Body of pancreas (tissue), 4 donors: Measurements from ENCODE around the gene AK5. TPM values are rescaled to one million over a fixed set of nuclear protein-coding genes. Genes with fewer than 3 reads are reported as not detected.
"Not testable (repeated sequence)": the region's sequence is repeated elsewhere in the genome, so short reads cannot be mapped to it uniquely, and the experiment has no call there.

ENCODE experiments used
- ATAC-seq: fragments of 150-250 bp; one replicate; pipeline ENCODE4 v1.9.1; 2016
- DNase-seq, 4 donors: peaks; one replicate each; pipeline ENCODE4 v3.0.0-alpha.2; 2019
- H3K27ac ChIP-seq, 4 donors: fragments of 200-600 bp; sonication (generic); 1 replicate in 3 of 4; 2 replicates in 1 of 4; pipeline versions ENCODE4 v1.5.1 to v1.6.1; 2016 to 2019; ENCODE audit warnings: mild to moderate bottlenecking in 1 of 4, mixed read lengths in 1 of 4, moderate library complexity in 1 of 4
- H3K27me3 ChIP-seq, 2 donors: fragments of 200-600 bp; sonication (generic); one replicate each; pipeline ENCODE4 v1.6.0; 2016; ENCODE audit warnings: mild to moderate bottlenecking in 1 of 2
- H3K36me3 ChIP-seq, 2 donors: fragments of 200-600 bp; sonication (generic); replicated peaks in 1 of 2; 2 replicates each; pipeline ENCODE4 v1.5.1; 2016; ENCODE audit warnings: low read depth in 2 of 2; ENCODE audit not compliant: insufficient read depth in 1 of 2
- H3K4me1 ChIP-seq: fragments of 200-600 bp; sonication (generic); one replicate; pipeline ENCODE4 v1.6.0; 2016
- H3K4me3 ChIP-seq, 2 donors: fragments of 200-600 bp; sonication (generic); 1 replicate in 1 of 2; 2 replicates in 1 of 2; pipeline ENCODE4 v1.5.1; 2016 to 2019
- H3K9me3 ChIP-seq, 3 donors: fragments of 200-600 bp; sonication (generic); 1 replicate in 2 of 3; 2 replicates in 1 of 3; pipeline ENCODE4 v1.5.1; 2016
- POLR2A ChIP-seq, 3 donors: fragments of 450-650 bp; IDR thresholded peaks; one replicate each; pipeline ENCODE4 v1.6.1; 2016; ENCODE audit warnings: antibody characterized with exemption in 3 of 3, mild to moderate bottlenecking in 2 of 3
- WGBS, 2 donors: methylation state at CpG; one replicate each; pipeline ENCODE4 v1.1.5; 2017; 5-methylcytosine and 5-hydroxymethylcytosine counted together
- intact Hi-C: fragments of 100-400 bp; cut with DNase I; formaldehyde crosslinking; loops from one replicate; pipeline ENCODE4 v1.15.1; 2023
- total RNA-seq, 2 donors: library from RNA; depleted of rRNA; stranded (reverse); fragments of >200 nt; gene quantifications; one replicate each; pipeline ENCODE4 v1.1.0, GENCODE V29; 2016
- TF ChIP-seq, protein P1 (sequence below), 7 experiments: fragments of 450-650 bp in 4 of 7; fragments of 200-600 bp in 3 of 7; sonication (generic) in 3 of 7; IDR thresholded peaks; one replicate each; pipeline ENCODE4 v1.5.1; 2016 to 2019; ENCODE audit warnings: antibody characterized with exemption in 7 of 7

The AK5 gene
- total RNA-seq, 2 donors from 2014 or later, result not detected

- intact Hi-C loops, result no loop called here
- no peak for DNase-seq
- Histone ChIP-seq H3K4me3 (no peak overlapping the region), H3K27ac (no peak overlapping the region), H3K36me3 (no peaks in the 10 kb centered on the region), H3K4me1 (no peaks in the 10 kb centered on the region), H3K9me3 (no peaks in the 10 kb centered on the region), H3K27me3 (no peaks in the 10 kb centered on the region)
- TF ChIP-seq, protein P1, sequence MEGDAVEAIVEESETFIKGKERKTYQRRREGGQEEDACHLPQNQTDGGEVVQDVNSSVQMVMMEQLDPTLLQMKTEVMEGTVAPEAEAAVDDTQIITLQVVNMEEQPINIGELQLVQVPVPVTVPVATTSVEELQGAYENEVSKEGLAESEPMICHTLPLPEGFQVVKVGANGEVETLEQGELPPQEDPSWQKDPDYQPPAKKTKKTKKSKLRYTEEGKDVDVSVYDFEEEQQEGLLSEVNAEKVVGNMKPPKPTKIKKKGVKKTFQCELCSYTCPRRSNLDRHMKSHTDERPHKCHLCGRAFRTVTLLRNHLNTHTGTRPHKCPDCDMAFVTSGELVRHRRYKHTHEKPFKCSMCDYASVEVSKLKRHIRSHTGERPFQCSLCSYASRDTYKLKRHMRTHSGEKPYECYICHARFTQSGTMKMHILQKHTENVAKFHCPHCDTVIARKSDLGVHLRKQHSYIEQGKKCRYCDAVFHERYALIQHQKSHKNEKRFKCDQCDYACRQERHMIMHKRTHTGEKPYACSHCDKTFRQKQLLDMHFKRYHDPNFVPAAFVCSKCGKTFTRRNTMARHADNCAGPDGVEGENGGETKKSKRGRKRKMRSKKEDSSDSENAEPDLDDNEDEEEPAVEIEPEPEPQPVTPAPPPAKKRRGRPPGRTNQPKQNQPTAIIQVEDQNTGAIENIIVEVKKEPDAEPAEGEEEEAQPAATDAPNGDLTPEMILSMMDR (IDR thresholded peaks at IDR 0.05), result no peak
- TF ChIP-seq POLR2A (IDR thresholded peaks at IDR 0.05), result no peak
- ATAC-seq, result no peak
- 60 to 63% methylated on average over 2 of the region's 2 CpGs for WGBS, 2 donors
Measured at GRCh38 chr1:77400781-77401180, 119.0 kb downstream of the AK5 start.

DNA sequence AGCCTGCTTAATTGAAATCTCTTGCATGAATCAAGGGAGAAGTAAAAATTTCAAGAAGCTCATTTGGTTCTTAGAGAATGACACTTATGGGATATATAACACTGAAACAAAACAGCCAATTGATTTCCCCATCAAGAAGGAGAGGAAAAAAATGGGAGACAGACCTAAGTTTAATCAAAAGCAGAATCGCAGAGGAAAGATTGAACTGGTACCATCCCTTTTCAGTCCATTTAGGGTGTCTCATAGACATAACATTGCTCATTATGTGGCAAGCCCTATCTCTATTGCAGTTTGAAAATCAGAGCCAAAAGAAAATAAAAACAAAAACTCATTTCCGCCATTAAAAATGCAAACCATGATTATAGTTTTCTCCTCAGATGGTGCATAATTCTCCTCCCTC lies 119.6 kb downstream of the AK5 start:
- ATAC-seq (no peak), DNase-seq (no peak)
- Histone ChIP-seq H3K4me1 (no peaks in the 10 kb centered on the region), H3K27ac (no peak overlapping the region), H3K27me3 (no peaks in the 10 kb centered on the region), H3K36me3 (no peaks in the 10 kb centered on the region), H3K4me3 (no peak overlapping the region), H3K9me3 (no peaks in the 10 kb centered on the region)
- no peak for TF ChIP-seq POLR2A (IDR thresholded peaks at IDR 0.05)
- TF ChIP-seq, protein P1 (IDR thresholded peaks at IDR 0.05), result no peak
- 78 to 82% methylated on average over 2 of the region's 2 CpGs for WGBS, 2 donors
- intact Hi-C loops, result no loop called here

GRCh38 chr1:77405186-77405585 lies 123.4 kb downstream of the AK5 start:
- TF ChIP-seq, protein P1 (IDR thresholded peaks at IDR 0.05), result no peak
- no peak for TF ChIP-seq POLR2A (IDR thresholded peaks at IDR 0.05)
- WGBS, 2 donors, result 62 to 71% methylated on average over 3 to 4 of the region's 4 CpGs
- Histone ChIP-seq H3K27ac (no peak overlapping the region), H3K4me3 (no peak overlapping the region), H3K36me3 (no peaks in the 10 kb centered on the region), H3K9me3 (no peaks in the 10 kb centered on the region), H3K4me1 (no peaks in the 10 kb centered on the region), H3K27me3 (no peaks in the 10 kb centered on the region)
- ATAC-seq (no peak), DNase-seq (no peak)
- intact Hi-C loops, result no loop called here

DNA sequence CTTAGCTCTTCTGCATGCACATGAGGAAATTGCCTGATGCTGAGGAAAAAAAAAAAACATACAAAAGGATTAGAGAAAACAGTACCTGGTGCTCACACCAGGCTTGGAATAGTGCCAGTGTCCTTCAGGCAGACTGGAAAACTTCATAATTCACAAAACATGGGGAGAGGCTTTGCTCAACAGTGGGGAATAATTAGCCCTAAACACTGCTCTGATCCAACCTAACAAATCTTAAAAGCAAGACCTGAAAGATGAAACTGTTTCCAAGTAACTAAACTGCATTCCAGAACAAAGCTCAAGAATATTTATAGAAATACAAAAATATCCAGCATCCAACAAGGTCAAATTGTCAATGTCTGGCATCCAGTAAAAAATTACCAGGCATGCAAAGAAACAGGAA lies 124.8 kb downstream of the AK5 start:
- H3K27me3 ChIP-seq, result no peaks in the 10 kb centered on the region
- TF ChIP-seq, protein P1 (IDR thresholded peaks at IDR 0.05), result no peak
- no peak for TF ChIP-seq POLR2A (IDR thresholded peaks at IDR 0.05)
- no peaks in the 10 kb centered on the region for H3K4me1 ChIP-seq
- ATAC-seq, result no peak
- no peaks in the 10 kb centered on the region for H3K9me3 ChIP-seq
- intact Hi-C loops, result no loop called here
- DNase-seq, result no peak
- H3K4me3 ChIP-seq, result no peak overlapping the region
- no peak overlapping the region for H3K27ac ChIP-seq
- H3K36me3 ChIP-seq, result no peaks in the 10 kb centered on the region

- Histone ChIP-seq H3K9me3 (no peaks in the 10 kb centered on the region), H3K4me1 (no peaks in the 10 kb centered on the region), H3K4me3 (no peak overlapping the region), H3K36me3 (no peaks in the 10 kb centered on the region), H3K27ac (no peak overlapping the region), H3K27me3 (no peaks in the 10 kb centered on the region)
- DNase-seq (no peak), ATAC-seq (no peak)
- intact Hi-C loops, result no loop called here
- TF ChIP-seq, protein P1 (IDR thresholded peaks at IDR 0.05), result no peak
- TF ChIP-seq POLR2A (IDR thresholded peaks at IDR 0.05), result no peak
Measured at GRCh38 chr1:77407738-77408375, 126.0 kb downstream of the AK5 start.

DNA sequence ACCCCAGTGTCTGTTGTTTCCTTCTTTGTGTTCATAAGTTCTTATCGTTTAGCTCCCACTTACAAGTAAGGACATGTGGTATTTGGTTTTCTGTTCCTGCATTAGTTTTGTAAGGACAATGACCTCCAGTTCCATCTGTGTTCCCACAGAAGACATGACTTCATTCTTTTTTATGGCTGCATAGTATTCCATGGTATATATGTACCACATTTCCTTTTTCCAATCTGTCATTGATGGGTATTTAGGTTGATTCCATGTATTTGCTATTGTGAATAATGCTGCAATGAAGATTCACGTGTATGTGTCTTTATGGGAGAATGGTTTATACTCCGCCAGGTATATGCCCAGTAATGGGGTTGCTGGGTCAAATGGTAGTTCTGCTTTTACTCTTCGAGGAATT lies 127.1 kb downstream of the AK5 start:
- 78 to 83% methylated on average over 4 of the region's 4 CpGs for WGBS, 2 donors
- H3K4me3 ChIP-seq, H3K36me3 ChIP-seq, H3K27ac ChIP-seq, ATAC-seq, H3K4me1 ChIP-seq, H3K27me3 ChIP-seq, intact Hi-C loops, DNase-seq, H3K9me3 ChIP-seq: not testable (repeated sequence)
